ENCODE results near the gene PDE11A. TPM values are rescaled to one million over a fixed set of nuclear protein-coding genes. Genes with fewer than 3 reads are reported as not detected.

PDE11A gene
- total and polyA plus RNA-seq, 2 of the 8 experiments (the other 6 are each of a cell fraction or from before 2014, with no cell fraction given), result 0.19 to 0.23 TPM

- TF ChIP-seq CTBP2 (IDR thresholded peaks at IDR 0.05; ENCODE audit: borderline replicate concordance, insufficient read depth, insufficient read length, low read length) (no peak), SUZ12 (IDR thresholded peaks at IDR 0.05; ENCODE audit: low read length) (no peak)
Observed at GRCh38 chr2:177727577-177728398, 344.8 kb downstream of the PDE11A start (continued).

Data from H1 (cell line).